Measurements from ENCODE around the gene BRD9. TPM values are rescaled to one million over a fixed set of nuclear protein-coding genes. Genes with fewer than 3 reads are reported as not detected.
"Not testable (repeated sequence)": the region's sequence is repeated elsewhere in the genome, so short reads cannot be mapped to it uniquely, and the experiment has no call there.

BRD9 gene
- polyA plus RNA-seq, 6 donors from 2014 or later = 5.6 to 16.2 (median 12.5) TPM

DNA sequence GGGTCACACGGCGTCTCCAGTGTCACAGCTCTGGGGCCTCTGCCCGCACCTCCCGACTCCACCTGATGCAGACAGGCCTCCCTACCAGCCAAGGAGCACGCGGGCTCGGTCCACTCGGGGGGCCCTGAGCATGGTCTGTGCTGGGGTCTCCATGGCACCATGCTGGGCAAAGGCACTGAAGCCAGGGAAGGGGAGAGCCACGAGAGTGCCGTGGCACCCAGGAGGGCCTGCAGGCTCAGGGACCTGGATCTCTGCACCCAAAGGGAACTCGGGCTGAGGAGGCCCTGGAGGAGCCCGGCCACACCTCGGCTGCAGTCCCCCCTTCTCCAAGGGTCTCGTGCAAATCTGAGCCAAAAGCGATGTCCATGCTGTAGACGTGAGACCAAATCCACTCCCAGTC lies 48.2 kb downstream of the BRD9 start:
- H3K36me3 Mint-ChIP-seq; DNase-seq; H3K4me1 Mint-ChIP-seq; H3K9me3 Mint-ChIP-seq; H3K27me3 Mint-ChIP-seq; ATAC-seq (ENCODE audit: low read depth in 2 of 2); H3K27ac Mint-ChIP-seq; H3K4me3 Mint-ChIP-seq: not testable (repeated sequence)

DNA sequence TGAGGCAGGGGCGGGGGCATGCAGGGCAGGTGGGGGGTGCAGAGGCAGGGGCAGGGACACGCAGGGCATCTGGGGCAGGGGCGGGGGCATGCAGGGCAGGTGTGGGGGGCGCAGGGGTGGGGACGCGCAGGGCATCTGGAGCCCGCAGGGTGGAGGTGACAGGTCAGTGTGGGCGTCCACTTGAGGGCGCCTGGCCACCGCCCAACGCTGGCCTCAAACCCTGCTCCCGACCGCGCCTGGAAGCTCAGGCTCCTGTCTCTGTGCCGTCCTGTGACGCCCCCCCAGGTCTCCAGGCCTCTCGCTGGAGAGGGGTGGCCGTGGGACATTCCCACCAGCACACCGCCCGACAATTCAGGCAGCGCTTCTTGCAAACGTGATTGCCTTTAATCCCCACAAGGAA lies 48.7 kb downstream of the BRD9 start:
- H3K27me3 Mint-ChIP-seq; H3K4me1 Mint-ChIP-seq; DNase-seq; H3K36me3 Mint-ChIP-seq; H3K27ac Mint-ChIP-seq; H3K9me3 Mint-ChIP-seq; H3K4me3 Mint-ChIP-seq; ATAC-seq (ENCODE audit: low read depth in 2 of 2): not testable (repeated sequence)

DNA sequence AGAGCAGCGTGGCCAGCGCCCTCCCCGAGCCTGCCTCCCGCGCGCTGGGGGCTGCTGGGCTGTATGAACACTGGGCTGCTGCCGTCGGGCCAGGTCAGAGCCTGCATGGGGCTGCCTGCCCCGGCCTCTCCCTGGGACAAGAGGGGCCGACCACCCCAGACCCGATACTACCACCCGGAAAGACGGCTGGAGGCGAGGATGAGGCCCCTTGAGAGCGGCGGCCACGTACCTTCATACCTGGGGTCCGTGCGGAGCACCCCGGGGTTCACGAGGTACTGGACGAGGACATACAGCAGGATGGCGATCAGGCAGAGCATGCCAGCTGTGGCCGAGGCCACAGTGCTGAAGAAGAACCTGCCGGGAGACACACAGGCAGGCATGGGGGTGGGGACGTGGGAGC lies 49.2 kb downstream of the BRD9 start:
- not testable (repeated sequence) for H3K9me3 Mint-ChIP-seq; H3K27me3 Mint-ChIP-seq; H3K36me3 Mint-ChIP-seq; H3K4me3 Mint-ChIP-seq; H3K27ac Mint-ChIP-seq; ATAC-seq (ENCODE audit: low read depth in 2 of 2); H3K4me1 Mint-ChIP-seq; DNase-seq

DNA sequence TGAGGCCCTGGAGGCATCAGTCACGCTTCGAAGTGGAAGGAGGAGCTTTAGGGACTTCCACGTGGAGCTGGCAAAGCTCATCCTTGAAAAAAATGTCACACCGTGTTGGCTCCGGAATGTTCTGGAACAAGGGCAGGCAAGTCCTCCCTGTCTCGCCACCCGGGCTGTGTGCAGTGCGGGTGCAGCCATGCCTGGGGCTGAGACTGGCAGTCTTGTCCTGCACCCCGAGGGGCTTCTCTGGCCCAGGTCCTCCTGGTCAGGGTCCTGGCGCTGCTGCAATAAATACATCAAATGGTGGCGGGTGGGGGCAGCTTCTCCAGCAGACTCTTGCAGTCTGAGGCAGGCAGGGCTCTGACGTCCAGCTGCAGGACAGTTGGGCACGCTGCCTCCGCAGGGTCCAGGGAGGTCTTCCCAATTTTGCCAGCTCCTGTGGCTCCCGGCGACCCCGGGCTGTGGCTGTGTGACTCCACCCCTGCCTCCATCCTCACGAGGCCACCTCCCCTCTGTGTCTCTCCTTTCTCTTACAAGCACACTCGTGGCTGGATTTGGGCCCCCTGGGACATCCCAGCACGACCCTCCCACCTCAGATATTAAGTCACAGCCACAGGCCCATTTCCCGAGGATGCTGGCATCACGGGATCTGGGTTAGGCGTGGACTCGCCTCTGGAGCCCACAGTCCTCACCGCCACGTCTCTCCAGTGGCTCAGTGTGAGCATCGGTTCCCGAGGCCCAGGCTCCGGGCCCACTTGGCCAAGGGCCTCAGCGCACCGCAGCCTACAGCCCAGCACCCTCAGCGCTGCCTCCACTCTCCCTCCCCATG lies 50.0 kb downstream of the BRD9 start:
- not testable (repeated sequence) for H3K27me3 Mint-ChIP-seq; H3K9me3 Mint-ChIP-seq; H3K4me3 Mint-ChIP-seq; H3K36me3 Mint-ChIP-seq; H3K27ac Mint-ChIP-seq; ATAC-seq (ENCODE audit: low read depth in 2 of 2); H3K4me1 Mint-ChIP-seq; DNase-seq

DNA sequence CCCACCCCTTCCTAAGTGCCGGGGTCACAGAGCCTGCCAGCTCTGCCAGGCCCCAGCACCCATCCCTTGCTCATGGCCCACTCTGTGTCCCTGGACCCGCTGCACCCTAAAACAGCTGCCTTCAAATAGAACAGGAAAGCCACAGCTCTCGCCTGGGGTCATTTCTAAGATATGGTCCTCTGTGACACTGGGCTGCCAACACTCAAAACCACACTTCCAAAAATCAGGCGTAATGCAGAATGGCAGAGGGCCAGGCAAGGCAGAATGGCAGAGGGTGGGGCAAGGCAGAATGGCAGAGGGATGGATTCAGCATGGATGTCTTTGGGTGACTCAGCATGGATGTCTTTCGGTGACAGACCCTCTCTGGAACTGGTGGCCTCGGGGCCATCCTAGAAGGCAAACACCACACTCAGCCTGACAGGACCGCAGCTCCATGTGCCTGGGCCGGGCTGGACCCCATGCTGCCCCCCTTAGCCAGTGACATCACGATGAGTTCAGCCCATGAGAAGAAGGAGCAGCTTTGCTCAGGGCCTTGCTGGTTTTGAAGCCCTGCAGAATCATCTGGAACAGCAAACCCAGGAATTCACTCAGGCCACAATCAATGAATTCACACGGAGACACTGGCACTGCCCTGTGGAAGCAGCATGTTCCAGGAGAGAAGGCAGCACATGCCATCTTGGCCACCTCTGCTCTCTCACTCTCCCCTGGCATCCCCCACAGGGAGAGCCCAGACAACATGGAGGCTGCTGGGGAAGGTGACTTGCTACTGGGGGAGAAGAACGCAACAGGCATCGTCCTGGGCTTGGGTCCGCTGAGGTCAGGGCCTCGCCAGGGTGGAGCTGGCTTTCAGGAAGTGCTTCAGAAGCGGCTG lies 50.8 kb downstream of the BRD9 start:
- not testable (repeated sequence) for H3K27ac Mint-ChIP-seq; H3K4me3 Mint-ChIP-seq; ATAC-seq (ENCODE audit: low read depth in 2 of 2); H3K36me3 Mint-ChIP-seq; H3K9me3 Mint-ChIP-seq; DNase-seq; H3K27me3 Mint-ChIP-seq; H3K4me1 Mint-ChIP-seq

DNA sequence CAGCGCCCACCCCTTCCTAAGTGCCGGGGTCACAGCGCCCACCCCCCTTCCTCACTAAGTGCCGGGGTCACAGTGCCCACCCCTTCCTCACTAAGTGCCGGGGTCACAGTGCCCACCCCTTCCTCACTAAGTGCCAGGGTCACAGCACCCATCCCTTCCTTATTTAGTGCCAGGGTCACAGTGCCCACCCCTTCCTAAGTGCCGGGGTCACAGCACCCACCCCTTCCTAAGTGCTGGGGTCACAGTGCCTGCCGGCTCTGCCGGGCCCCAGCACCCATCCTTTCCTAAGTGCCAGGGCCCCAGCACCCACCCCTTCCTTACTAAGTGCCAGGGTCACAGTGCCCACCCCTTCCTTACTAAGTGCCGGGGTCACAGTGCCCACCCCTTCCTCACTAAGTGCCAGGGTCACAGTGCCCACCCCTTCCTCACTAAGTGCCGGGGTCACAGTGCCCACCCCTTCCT lies 51.6 kb downstream of the BRD9 start:
- not testable (repeated sequence) for DNase-seq; H3K36me3 Mint-ChIP-seq; H3K9me3 Mint-ChIP-seq; ATAC-seq (ENCODE audit: low read depth in 2 of 2); H3K27ac Mint-ChIP-seq; H3K4me3 Mint-ChIP-seq; H3K4me1 Mint-ChIP-seq
- peaks cover 0 to 16% (median 0%) of the 10 kb centered on the region in 3 donors for H3K27me3 Mint-ChIP-seq

DNA sequence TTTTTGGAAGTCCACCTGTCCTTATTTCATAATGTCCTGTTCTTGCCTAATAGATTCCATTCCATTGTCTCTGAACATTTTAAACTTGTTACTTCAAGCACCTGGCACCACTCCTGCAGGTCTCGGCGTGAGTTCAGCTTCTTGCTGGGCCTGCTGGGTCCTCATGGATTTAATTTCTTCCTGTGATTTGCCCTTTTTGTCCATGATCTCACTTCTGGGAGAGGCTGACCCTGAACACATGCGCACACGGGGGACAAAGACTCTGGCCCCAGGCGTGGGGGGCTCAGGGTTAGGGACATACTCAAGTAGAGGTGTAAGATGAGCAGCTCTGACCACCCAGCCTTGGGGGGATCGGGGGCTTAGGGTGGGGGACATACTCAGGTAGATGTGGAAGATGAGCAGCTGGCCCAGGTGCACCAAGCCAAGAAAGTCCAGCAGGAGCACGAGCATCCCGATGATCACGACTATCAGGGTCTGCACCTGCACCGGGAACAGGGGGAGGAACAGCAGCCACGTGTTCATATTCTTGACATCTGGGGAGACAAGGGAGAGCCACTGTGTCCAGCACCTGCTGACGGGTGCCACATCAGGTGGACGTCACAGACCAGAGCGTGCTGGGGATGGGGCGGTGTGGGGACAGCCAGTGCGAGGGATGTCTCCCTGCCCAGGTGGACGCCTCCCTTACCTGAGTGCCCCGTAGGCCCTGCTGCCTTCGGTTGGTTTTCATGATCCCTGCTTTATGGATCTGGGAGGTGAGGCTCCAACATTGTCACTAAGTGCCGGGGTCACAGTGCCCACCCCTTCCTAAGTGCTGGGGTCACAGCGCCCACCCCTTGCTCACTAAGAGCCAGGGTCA lies 52.3 kb downstream of the BRD9 start:
- not testable (repeated sequence) for H3K4me3 Mint-ChIP-seq; DNase-seq; H3K9me3 Mint-ChIP-seq; ATAC-seq (ENCODE audit: low read depth in 2 of 2); H3K36me3 Mint-ChIP-seq; H3K4me1 Mint-ChIP-seq
- Mint-ChIP-seq H3K27ac (peak overlapping the region in 1 of 6 donors; percentile 9), H3K27me3 (peaks cover 0 to 16% (median 0%) of the 10 kb centered on the region in 3 donors)

DNA sequence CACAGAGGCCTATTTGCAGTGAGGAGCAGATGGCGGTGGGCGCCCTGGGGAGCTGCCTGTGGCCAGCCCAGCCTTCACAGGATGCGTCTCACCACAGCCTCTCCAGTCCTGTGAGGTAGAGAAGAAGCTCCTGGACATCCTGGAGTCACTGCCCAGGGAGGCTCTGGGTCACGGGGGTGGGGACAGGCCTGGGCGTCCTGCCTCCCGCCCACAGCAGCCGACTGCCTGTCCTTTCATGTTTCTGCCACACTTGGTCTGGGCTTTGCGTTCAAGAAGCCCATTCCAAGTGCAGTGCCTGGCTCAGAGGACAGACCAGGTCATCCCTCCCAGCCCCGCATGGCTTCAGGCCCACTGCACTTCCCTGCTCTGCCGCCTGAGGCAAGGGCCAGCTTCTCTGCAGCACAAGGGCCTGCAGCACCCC lies 54.2 kb downstream of the BRD9 start:
- H3K4me1 Mint-ChIP-seq; H3K4me3 Mint-ChIP-seq; ATAC-seq (ENCODE audit: low read depth in 2 of 2); H3K9me3 Mint-ChIP-seq; DNase-seq; H3K36me3 Mint-ChIP-seq: not testable (repeated sequence)
- Mint-ChIP-seq H3K27me3 (peaks cover 0 to 16% (median 0%) of the 10 kb centered on the region in 3 donors), H3K27ac (peak overlapping the region in 1 of 6 donors; percentile 60)

DNA sequence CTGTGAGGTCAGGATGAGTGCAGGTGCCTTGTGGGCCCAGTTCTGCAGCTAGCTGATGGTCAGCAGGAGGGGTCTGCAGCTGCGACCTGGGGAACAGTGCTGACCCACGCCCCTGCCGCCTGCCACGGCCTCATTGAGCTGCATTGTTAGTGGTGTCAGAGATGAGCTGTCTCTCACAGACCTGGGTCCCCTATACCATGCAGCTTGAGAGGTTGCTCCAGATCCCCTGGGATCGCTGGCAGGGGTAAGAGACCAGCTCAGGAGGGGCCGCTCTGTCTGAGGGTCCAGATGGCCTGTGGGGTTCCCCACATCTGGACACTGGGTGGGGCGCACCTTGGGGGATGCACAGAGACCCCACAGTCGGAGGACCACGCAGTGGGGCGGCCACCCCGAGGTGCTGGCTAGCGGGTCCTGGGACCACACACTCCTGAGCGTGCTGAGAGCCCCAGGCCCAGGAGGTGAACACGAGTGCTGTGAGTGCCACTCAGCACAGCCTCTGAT lies 54.9 kb downstream of the BRD9 start:
- H3K36me3 Mint-ChIP-seq; ATAC-seq (ENCODE audit: low read depth in 2 of 2); H3K4me3 Mint-ChIP-seq; H3K9me3 Mint-ChIP-seq; H3K27ac Mint-ChIP-seq; DNase-seq; H3K4me1 Mint-ChIP-seq: not testable (repeated sequence)
- H3K27me3 Mint-ChIP-seq = peaks cover 0 to 16% (median 0%) of the 10 kb centered on the region in 3 donors

DNA sequence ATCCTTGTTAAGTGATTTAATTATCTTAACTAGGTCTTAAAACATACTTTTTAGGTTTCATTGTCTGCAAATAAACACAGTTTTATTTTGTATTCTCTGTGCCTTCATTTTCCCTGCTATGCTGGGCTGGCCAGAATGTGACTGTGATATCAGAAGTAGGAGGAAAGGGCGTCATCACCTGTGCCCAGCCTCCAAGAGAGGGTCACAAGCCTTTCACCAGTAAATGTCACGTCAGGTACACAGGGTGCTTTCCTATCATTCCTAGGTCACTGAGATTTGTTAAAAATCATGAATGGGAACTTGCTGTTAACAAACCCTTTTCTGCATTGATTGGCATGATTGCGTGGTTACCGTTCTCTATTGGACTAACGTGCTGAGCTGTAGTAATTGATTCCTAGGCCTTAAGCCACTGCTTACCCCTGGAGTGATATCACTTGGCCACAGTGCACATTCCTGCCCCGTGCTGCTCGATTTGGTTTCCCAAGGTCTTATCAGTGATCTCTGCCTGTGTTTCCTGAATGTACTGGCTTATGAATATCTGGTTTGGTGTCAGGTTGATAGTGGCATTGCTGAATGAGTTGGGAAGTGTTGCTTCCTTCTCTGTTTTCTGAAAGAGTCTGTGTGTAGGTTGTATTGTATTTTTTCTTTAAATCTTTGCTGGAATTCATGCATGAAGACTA lies 56.5 kb downstream of the BRD9 start:
- H3K27me3 Mint-ChIP-seq = peaks cover 0 to 12% (median 0%) of the 10 kb centered on the region in 3 donors
- not testable (repeated sequence) for H3K4me1 Mint-ChIP-seq; DNase-seq; H3K9me3 Mint-ChIP-seq; H3K36me3 Mint-ChIP-seq; ATAC-seq (ENCODE audit: low read depth in 2 of 2); H3K4me3 Mint-ChIP-seq
- H3K27ac Mint-ChIP-seq = peak overlapping the region in 1 of 6 donors; percentile 10

DNA sequence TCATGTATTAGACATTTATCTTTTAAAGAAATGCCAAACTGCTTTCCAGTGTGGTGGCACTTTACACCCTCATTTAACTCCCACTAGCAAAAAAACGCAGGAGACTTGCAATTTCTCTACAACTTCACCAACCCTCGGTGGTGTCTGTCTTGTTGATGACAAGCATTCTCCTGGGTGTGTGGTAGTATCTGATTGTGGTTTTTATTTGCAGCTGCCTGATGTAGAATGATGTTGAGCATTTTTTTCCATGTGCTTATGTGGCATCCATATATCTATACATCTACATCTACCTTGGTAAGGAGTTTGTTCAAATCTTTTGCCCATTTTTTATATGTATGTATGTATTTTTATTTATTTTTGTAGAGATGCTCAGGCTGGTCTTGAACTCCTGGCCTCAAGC lies 58.6 kb downstream of the BRD9 start:
- H3K4me3 Mint-ChIP-seq; H3K27ac Mint-ChIP-seq; DNase-seq; H3K9me3 Mint-ChIP-seq; H3K36me3 Mint-ChIP-seq; H3K4me1 Mint-ChIP-seq; ATAC-seq (ENCODE audit: low read depth in 2 of 2): not testable (repeated sequence)
- H3K27me3 Mint-ChIP-seq = peaks cover 0 to 22% (median 0%) of the 10 kb centered on the region in 3 donors

DNA sequence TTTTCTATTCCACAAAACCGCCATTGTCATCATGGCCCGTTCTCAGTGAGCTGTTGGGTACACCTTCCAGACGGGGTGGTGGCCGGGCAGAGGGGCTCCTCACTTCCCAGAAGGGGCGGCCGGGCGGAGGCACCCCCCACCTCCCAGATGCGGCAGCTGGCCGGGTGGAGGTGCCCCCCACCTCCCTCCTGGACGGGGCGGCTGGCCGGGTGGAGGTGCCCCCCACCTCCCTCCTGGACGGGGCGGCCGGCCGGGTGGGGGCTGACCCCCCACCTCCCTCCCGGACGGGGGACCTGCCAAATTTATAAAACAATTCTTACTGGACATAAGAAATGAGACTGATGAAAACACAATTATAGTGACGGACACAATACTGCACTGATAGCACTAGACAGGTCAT lies 64.4 kb downstream of the BRD9 start:
- not testable (repeated sequence) for DNase-seq; H3K27ac Mint-ChIP-seq; ATAC-seq (ENCODE audit: low read depth in 2 of 2); H3K36me3 Mint-ChIP-seq; H3K4me1 Mint-ChIP-seq; H3K4me3 Mint-ChIP-seq
- Mint-ChIP-seq H3K9me3 (peaks cover 0 to 11% (median 0%) of the 10 kb centered on the region in 7 donors), H3K27me3 (peaks cover 0 to 30% (median 0%) of the 10 kb centered on the region in 3 donors)
